Adrenal gland (tissue), 5 donors: ENCODE data around the gene DNAJC27.

Experiments
- POLR2A ChIP-seq, 2 donors: fragments of 450-650 bp; IDR thresholded peaks; one replicate each; pipeline ENCODE4 v1.6.1; 2017; ENCODE audit warnings: antibody characterized with exemption in 2 of 2, mild to moderate bottlenecking in 2 of 2, moderate library complexity in 1 of 2
- TF ChIP-seq, protein P1 (sequence below), 6 experiments: fragments of 450-650 bp in 4 of 6; fragments of 200-600 bp in 2 of 6; sonication (generic) in 1 of 6; IDR thresholded peaks; 1 replicate in 5 of 6; 2 replicates in 1 of 6; pipeline versions ENCODE4 v1.5.1 to v1.8.0; 2016 to 2021; ENCODE audit warnings: antibody characterized with exemption in 6 of 6, mild to moderate bottlenecking in 2 of 6, moderate library complexity in 1 of 6
- donor health status: DM: no; HTN: no; CAD: no.

- TF ChIP-seq, protein P1, sequence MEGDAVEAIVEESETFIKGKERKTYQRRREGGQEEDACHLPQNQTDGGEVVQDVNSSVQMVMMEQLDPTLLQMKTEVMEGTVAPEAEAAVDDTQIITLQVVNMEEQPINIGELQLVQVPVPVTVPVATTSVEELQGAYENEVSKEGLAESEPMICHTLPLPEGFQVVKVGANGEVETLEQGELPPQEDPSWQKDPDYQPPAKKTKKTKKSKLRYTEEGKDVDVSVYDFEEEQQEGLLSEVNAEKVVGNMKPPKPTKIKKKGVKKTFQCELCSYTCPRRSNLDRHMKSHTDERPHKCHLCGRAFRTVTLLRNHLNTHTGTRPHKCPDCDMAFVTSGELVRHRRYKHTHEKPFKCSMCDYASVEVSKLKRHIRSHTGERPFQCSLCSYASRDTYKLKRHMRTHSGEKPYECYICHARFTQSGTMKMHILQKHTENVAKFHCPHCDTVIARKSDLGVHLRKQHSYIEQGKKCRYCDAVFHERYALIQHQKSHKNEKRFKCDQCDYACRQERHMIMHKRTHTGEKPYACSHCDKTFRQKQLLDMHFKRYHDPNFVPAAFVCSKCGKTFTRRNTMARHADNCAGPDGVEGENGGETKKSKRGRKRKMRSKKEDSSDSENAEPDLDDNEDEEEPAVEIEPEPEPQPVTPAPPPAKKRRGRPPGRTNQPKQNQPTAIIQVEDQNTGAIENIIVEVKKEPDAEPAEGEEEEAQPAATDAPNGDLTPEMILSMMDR (IDR thresholded peaks at IDR 0.05) = no peak
- TF ChIP-seq POLR2A (IDR thresholded peaks at IDR 0.05) = no peak
These were observed 9.8 kb upstream of the DNAJC27 start for GRCh38 chr2:24981411-24982136.
